Spleen (tissue), 11 donors: ENCODE data around the gene AKAP13. TPM values are rescaled to one million over a fixed set of nuclear protein-coding genes. Genes with fewer than 3 reads are reported as not detected.

ENCODE experiments used
- DNase-seq: peaks from one replicate; pipeline ENCODE4 v3.0.0-alpha.2; 2020
- H3K27ac ChIP-seq, 8 donors: fragments of 200-600 bp; sonication (generic) in 7 of 8; 1 replicate in 4 of 8; 2 replicates in 4 of 8; pipeline versions ENCODE4 v1.5.0 to v1.8.0; 2016 to 2021; ENCODE audit warnings: inconsistent platforms in 4 of 8, mild to moderate bottlenecking in 4 of 8, moderate library complexity in 1 of 8
- H3K27me3 ChIP-seq, 7 donors: fragments of 200-600 bp; sonication (generic) in 6 of 7; replicated peaks in 1 of 7; 1 replicate in 4 of 7; 2 replicates in 3 of 7; pipeline versions ENCODE4 v1.5.0 to v1.8.0; 2016 to 2021; ENCODE audit warnings: inconsistent platforms in 3 of 7, mild to moderate bottlenecking in 1 of 7
- H3K36me3 ChIP-seq, 6 donors: fragments of 200-600 bp; sonication (generic) in 5 of 6; 1 replicate in 4 of 6; 2 replicates in 2 of 6; pipeline versions ENCODE4 v1.5.0 to v1.8.0; 2016 to 2021; ENCODE audit warnings: inconsistent platforms in 2 of 6
- H3K4me1 ChIP-seq, 6 donors: fragments of 200-600 bp; sonication (generic) in 5 of 6; 1 replicate in 3 of 6; 2 replicates in 3 of 6; pipeline versions ENCODE4 v1.5.0 to v1.8.0; 2016 to 2021; ENCODE audit warnings: inconsistent platforms in 3 of 6
- H3K4me3 ChIP-seq, 8 donors: fragments of 200-600 bp; sonication (generic) in 7 of 8; 1 replicate in 4 of 8; 2 replicates in 4 of 8; pipeline versions ENCODE4 v1.5.0 to v1.8.0; 2016 to 2021; ENCODE audit warnings: inconsistent platforms in 4 of 8, mild to moderate bottlenecking in 4 of 8, moderate library complexity in 2 of 8
- H3K9me3 ChIP-seq, 8 donors: fragments of 200-600 bp; sonication (generic) in 7 of 8; 1 replicate in 4 of 8; 2 replicates in 4 of 8; pipeline versions ENCODE4 v1.5.0 to v1.8.0; 2016 to 2021; ENCODE audit warnings: inconsistent platforms in 4 of 8
- POLR2A ChIP-seq, 3 donors: fragments of 450-650 bp; IDR thresholded peaks; one replicate each; pipeline ENCODE4 v1.5.1; 2017; ENCODE audit warnings: antibody characterized with exemption in 3 of 3, mild to moderate bottlenecking in 1 of 3
- POLR2AphosphoS5 ChIP-seq, 3 donors: sonication (generic); formaldehyde crosslinking; IDR thresholded peaks; one replicate each; pipeline ENCODE4 v1.5.1; 2017; ENCODE audit warnings: antibody characterized with exemption in 3 of 3
- WGBS, 5 donors: extraction: QIAGEN DNeasy Blood & Tissue Kit in 3 of 5; methylation state at CpG; one replicate each; pipeline versions ENCODE4 v1.1.5 to v1.1.7; 2013 to 2018; 5-methylcytosine and 5-hydroxymethylcytosine counted together
- intact Hi-C: fragments of 100-400 bp; cut with DNase I; formaldehyde crosslinking; loops from one replicate; pipeline ENCODE4 v1.15.0; 2023; ENCODE audit warnings: low total_unique reads
- polyA plus RNA-seq, 3 donors: library from polyadenylated mRNA; stranded (reverse); fragments of 200-250 nt; gene quantifications; one replicate each; pipeline ENCODE4 v1.2.1, GENCODE V29; 2013
- total RNA-seq, 7 donors: library from RNA; depleted of rRNA in 3 of 7; stranded (reverse); fragments of >200 nt in 3 of 7; fragmentation: NEBNext Ultra II Directional in 4 of 7; extraction: Animal tissue kit (Norgen Biotek cat#: 25700) in 4 of 7; gene quantifications; one replicate each; pipeline versions ENCODE4 v1.1.0 to v1.2.1, GENCODE V29; 2016 to 2021
- TF ChIP-seq, protein P1 (sequence below), 11 experiments: fragments of 200-600 bp in 7 of 11; fragments of 450-650 bp in 4 of 11; sonication (generic) in 4 of 11; IDR thresholded peaks in 8 of 11; conservative IDR thresholded peaks in 3 of 11; 1 replicate in 7 of 11; 2 replicates in 4 of 11; pipeline versions ENCODE4 v1.4.0 to v1.8.0; 2016 to 2021; ENCODE audit warnings: antibody characterized with exemption in 11 of 11, inconsistent platforms in 4 of 11, mild to moderate bottlenecking in 1 of 11
- donor health status: healthy with polysubstance abuse.
- donor health status: DM: no; HTN: no; CAD: no; lungs with moderate emphysema.
- donor health status: DM: no; HTN: no; CAD: no.
- donor health status: Bipolar disorder and iron deficiency.
- donor health status: healthy.
- donor health status: DM: no; HTN: no; CAD: no.
- donor health status: DM: yes; HTN: yes; CAD: no.

AKAP13 gene
- total and polyA plus RNA-seq, 10 donors = 35.4 to 413 (median 260) TPM

- Histone ChIP-seq H3K4me3 (peak overlapping the region; percentile 6 to 63 (median 32)), H3K27me3 (no peaks in the 10 kb centered on the region), H3K9me3 (no peaks in the 10 kb centered on the region), H3K4me1 (peaks cover 50 to 100% (median 88%) of the 10 kb centered on the region in 6 donors), H3K27ac (peak overlapping the region; percentile 38 to 83 (median 77)), H3K36me3 (peaks cover 0 to 16% (median 0%) of the 10 kb centered on the region in 6 donors)
- no peak for DNase-seq
- intact Hi-C loops = loop anchor here (10.0 kb wide), 1 partner anchor 84 kb away; no protein-coding TSS in a partner anchor
- WGBS, 5 donors = 44 to 61% (median 55%) methylated on average over 3 of the region's 3 CpGs
- TF ChIP-seq, protein P1, sequence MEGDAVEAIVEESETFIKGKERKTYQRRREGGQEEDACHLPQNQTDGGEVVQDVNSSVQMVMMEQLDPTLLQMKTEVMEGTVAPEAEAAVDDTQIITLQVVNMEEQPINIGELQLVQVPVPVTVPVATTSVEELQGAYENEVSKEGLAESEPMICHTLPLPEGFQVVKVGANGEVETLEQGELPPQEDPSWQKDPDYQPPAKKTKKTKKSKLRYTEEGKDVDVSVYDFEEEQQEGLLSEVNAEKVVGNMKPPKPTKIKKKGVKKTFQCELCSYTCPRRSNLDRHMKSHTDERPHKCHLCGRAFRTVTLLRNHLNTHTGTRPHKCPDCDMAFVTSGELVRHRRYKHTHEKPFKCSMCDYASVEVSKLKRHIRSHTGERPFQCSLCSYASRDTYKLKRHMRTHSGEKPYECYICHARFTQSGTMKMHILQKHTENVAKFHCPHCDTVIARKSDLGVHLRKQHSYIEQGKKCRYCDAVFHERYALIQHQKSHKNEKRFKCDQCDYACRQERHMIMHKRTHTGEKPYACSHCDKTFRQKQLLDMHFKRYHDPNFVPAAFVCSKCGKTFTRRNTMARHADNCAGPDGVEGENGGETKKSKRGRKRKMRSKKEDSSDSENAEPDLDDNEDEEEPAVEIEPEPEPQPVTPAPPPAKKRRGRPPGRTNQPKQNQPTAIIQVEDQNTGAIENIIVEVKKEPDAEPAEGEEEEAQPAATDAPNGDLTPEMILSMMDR (IDR thresholded peaks at IDR 0.05 in 8 of 11, conservative IDR thresholded peaks at IDR 0.05 in 3 of 11) = no peak
- TF ChIP-seq POLR2A (IDR thresholded peaks at IDR 0.05) (peak in 1 of 3 donors; percentile 47), POLR2AphosphoS5 (IDR thresholded peaks at IDR 0.05) (peak in 1 of 3 donors; percentile 55)
Measured at GRCh38 chr15:85620690-85621049, 240.3 kb downstream of the AKAP13 start.

GRCh38 chr15:85621094-85621493 lies 240.7 kb downstream of the AKAP13 start:
- WGBS, 5 donors = 61 to 80% (median 65%) methylated on average over 4 of the region's 4 CpGs
- no peaks in the 10 kb centered on the region for H3K9me3 ChIP-seq
- peak overlapping the region in 7 of 8 donors; percentile 20 to 63 (median 34) for H3K4me3 ChIP-seq
- no peak for DNase-seq
- intact Hi-C loops = loop anchor here (10.0 kb wide), 1 partner anchor 84 kb away; no protein-coding TSS in a partner anchor
- H3K36me3 ChIP-seq = peaks cover 0 to 21% (median 0%) of the 10 kb centered on the region in 6 donors
- H3K4me1 ChIP-seq = peaks cover 50 to 100% (median 88%) of the 10 kb centered on the region in 6 donors
- TF ChIP-seq, protein P1 (IDR thresholded peaks at IDR 0.05 in 8 of 11, conservative IDR thresholded peaks at IDR 0.05 in 3 of 11) = no peak
- no peak for TF ChIP-seq POLR2A (IDR thresholded peaks at IDR 0.05)
- no peak for TF ChIP-seq POLR2AphosphoS5 (IDR thresholded peaks at IDR 0.05)
- no peaks in the 10 kb centered on the region for H3K27me3 ChIP-seq
- peak overlapping the region; percentile 7 to 83 (median 77) for H3K27ac ChIP-seq

DNA sequence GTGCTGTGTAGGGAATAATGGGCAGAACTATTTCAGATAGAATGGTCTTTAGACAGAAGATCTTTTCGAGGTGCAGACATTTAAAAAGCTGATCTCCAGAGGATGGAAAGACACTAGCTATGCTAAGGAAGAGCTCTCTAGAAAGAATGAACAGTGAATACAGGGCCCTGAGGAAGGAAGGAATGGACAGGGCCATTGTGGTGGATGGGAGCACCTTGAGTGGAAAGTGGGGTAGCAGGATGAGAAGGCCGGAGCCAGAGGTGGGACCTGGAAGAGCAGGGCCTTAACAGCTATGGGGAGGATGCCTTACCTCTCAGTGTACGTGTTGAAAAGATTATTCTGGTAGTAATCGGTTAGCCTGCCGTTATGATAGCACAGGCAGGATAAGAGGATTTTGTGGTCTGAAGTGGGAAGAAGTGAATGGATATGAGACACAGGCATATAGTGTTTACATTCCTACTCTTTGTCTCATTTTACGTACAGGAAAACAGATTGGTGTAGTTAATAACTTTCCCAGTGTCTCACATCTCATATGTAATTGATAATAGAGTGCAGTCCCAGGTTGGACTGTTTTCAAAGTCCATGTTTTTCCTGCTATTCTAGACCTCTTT lies 241.9 kb downstream of the AKAP13 start:
- no peaks in the 10 kb centered on the region for H3K9me3 ChIP-seq
- H3K36me3 ChIP-seq = peaks cover 0 to 33% (median 0%) of the 10 kb centered on the region in 6 donors
- WGBS, 5 donors = 69 to 87% (median 77%) methylated on average over 6 of the region's 6 CpGs
- intact Hi-C loops = loop anchor here (10.0 kb wide), 1 partner anchor 82 kb away; no protein-coding TSS in a partner anchor
- no peak for DNase-seq
- H3K4me3 ChIP-seq = peak overlapping the region in 5 of 8 donors; percentile 31 to 63 (median 36)
- H3K4me1 ChIP-seq = peaks cover 55 to 100% (median 87%) of the 10 kb centered on the region in 6 donors
- TF ChIP-seq, protein P1 (IDR thresholded peaks at IDR 0.05 in 8 of 11, conservative IDR thresholded peaks at IDR 0.05 in 3 of 11) = no peak
- TF ChIP-seq POLR2AphosphoS5 (IDR thresholded peaks at IDR 0.05) (peak in 1 of 3 donors; percentile 22), POLR2A (IDR thresholded peaks at IDR 0.05) (no peak)
- H3K27me3 ChIP-seq = no peaks in the 10 kb centered on the region
- peak overlapping the region in 6 of 8 donors; percentile 55 to 83 (median 78) for H3K27ac ChIP-seq
